GM21825 (cell line): Measurements from ENCODE around the gene PVRIG.
"Not testable (repeated sequence)": the region's sequence is repeated elsewhere in the genome, so short reads cannot be mapped to it uniquely, and the experiment has no call there.

Experiments
- ATAC-seq: cut with Tn5 transposase; IDR thresholded peaks from one replicate; pipeline ENCODE4 v1.9.1; 2021; ENCODE audit warnings: mild to moderate bottlenecking, moderate library complexity; ENCODE audit not compliant: unreplicated experiment

PVRIG gene

GRCh38 chr7:100270046-100270918 lies 50.5 kb downstream of the PVRIG start:
- ATAC-seq, result not testable (repeated sequence)
